GM18511 (cell line): Measurements from ENCODE around the gene RPP14.
"Not testable (repeated sequence)": the region's sequence is repeated elsewhere in the genome, so short reads cannot be mapped to it uniquely, and the experiment has no call there.

Source experiments
- ATAC-seq: cut with Tn5 transposase; IDR thresholded peaks from one replicate; pipeline ENCODE4 v1.9.1; 2021; ENCODE audit warnings: mild to moderate bottlenecking, moderate library complexity; ENCODE audit not compliant: unreplicated experiment

RPP14 gene

GRCh38 chr3:58290446-58290845, 15.6 kb upstream of the RPP14 start:
- not testable (repeated sequence) for ATAC-seq

GRCh38 chr3:58291671-58292338, 14.2 kb upstream of the RPP14 start:
- no peak for ATAC-seq

- no peak for ATAC-seq
These were observed 13.2 kb upstream of the RPP14 start for GRCh38 chr3:58292866-58293265.

GRCh38 chr3:58293516-58293915, 12.5 kb upstream of the RPP14 start:
- no peak for ATAC-seq

GRCh38 chr3:58296269-58296668, 9.8 kb upstream of the RPP14 start:
- no peak for ATAC-seq

GRCh38 chr3:58296843-58297242, 9.2 kb upstream of the RPP14 start:
- no peak for ATAC-seq

GRCh38 chr3:58298190-58298589, 7.9 kb upstream of the RPP14 start:
- ATAC-seq = no peak

- no peak for ATAC-seq
These were observed 7.0 kb upstream of the RPP14 start for GRCh38 chr3:58299075-58299474.

- no peak for ATAC-seq
These were observed 6.1 kb upstream of the RPP14 start for GRCh38 chr3:58299839-58300516.

- no peak for ATAC-seq
These were observed 1.7 kb downstream of the RPP14 start for GRCh38 chr3:58307639-58308215.

GRCh38 chr3:58308728-58309127, 2.7 kb downstream of the RPP14 start:
- ATAC-seq = no peak

- no peak for ATAC-seq
These were observed 11.8 kb downstream of the RPP14 start for GRCh38 chr3:58317811-58318210.

GRCh38 chr3:58321791-58322190, 15.7 kb downstream of the RPP14 start:
- no peak for ATAC-seq

- no peak for ATAC-seq
These were observed 16.7 kb downstream of the RPP14 start for GRCh38 chr3:58322793-58323192.

- no peak for ATAC-seq
These were observed 17.7 kb downstream of the RPP14 start for GRCh38 chr3:58323529-58324390.

GRCh38 chr3:58324391-58325390, 18.6 kb downstream of the RPP14 start:
- ATAC-seq = no peak

GRCh38 chr3:58325525-58325992, 19.5 kb downstream of the RPP14 start:
- ATAC-seq = no peak

- no peak for ATAC-seq
These were observed 20.3 kb downstream of the RPP14 start for GRCh38 chr3:58326267-58326900.

GRCh38 chr3:58329150-58329921, 23.3 kb downstream of the RPP14 start:
- ATAC-seq = no peak
